ENCODE data around the gene CDC25B. TPM values are rescaled to one million over a fixed set of nuclear protein-coding genes. Genes with fewer than 3 reads are reported as not detected.
A peak's percentile ranks its signal among the peaks of the same experiment; 100 is the strongest.

The CDC25B gene
- polyA plus RNA-seq, 4 donors, result 31.4 to 45.0 (median 36.7) TPM

DNA sequence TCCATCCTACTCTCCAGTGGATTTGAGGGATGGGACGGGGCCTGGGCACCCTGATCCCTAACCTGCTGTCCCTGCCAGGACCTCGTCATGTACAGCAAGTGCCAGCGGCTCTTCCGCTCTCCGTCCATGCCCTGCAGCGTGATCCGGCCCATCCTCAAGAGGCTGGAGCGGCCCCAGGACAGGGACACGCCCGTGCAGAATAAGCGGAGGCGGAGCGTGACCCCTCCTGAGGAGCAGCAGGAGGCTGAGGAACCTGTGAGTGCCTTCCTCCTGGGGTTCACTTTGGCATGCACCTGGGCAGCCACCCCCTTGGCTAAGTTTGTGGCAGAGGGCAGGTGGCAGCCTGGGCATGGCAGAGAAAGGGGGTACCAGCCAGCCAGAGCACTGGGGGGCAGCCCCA is 5.7 kb downstream of the CDC25B start:
- no peak for DNase-seq (ENCODE audit: low read depth in 4 of 4, low spot score in 2 of 4)

DNA sequence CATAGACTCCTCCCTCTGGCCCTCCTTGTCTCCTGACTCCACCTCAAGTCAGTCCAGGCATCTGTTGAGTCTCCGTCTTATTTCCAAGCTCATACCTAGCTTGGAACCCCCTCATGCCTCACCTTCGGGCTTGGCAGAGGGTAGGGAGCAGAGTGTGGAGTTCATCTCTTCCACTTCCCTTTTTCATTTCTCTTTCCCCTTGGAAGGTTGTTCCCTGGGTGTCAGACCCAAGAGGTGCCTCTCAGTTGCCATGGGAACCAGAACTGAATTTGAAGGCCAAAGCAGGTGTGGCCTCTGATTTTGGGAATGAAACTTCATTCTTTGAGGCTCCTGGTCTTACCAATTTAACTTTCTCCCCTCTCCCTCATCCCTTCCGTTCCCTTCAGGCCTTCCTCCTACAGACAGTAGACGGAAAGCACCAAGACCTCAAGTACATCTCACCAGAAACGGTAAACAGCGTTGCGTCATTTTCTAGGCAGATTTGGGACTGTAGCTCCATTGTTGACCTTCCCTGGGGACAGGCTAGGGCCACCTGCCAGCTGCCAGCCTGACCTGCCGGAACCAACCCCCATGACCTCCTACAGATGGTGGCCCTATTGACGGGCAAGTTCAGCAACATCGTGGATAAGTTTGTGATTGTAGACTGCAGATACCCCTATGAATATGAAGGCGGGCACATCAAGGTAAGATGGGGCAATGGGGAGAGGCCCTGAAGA is 6.6 kb downstream of the CDC25B start:
- no peak for DNase-seq (ENCODE audit: low read depth in 4 of 4, low spot score in 2 of 4)

DNA sequence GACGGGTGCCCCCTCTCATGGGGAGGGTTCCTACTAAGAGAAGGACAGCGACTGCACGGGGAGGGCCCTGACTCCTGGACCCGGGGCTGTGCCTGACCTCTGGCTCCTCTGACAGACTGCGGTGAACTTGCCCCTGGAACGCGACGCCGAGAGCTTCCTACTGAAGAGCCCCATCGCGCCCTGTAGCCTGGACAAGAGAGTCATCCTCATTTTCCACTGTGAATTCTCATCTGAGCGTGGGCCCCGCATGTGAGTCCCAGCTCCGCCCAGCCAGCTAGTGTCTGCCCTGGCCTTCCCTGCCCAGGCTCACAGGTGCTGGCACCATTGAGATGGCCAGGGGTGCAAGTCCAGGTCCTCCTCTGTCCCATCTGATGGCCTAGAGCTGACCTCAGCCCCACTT is 7.2 kb downstream of the CDC25B start:
- DNase-seq (ENCODE audit: low read depth in 4 of 4, low spot score in 2 of 4), result no peak

DNA sequence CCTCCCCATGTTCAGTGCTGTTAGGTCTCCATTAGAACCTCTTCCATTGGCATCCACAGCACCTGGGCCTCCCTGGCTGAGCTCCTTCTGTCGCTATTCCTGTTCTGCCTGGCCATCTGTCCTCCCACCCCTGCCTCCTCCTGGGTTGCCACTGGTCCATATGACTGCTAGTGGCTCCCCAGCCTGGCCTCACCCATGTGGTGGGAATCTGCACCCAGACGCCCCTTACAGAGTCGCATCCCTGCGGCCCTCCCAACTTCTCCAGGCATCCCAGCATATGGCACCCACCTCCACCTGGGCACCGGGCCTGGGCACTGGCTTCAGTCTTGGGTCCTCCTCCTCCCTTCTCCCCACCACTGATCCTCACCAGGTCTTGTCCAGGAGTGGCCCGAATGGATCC is 7.7 kb downstream of the CDC25B start:
- DNase-seq (ENCODE audit: low read depth in 4 of 4, low spot score in 2 of 4), result no peak

DNA sequence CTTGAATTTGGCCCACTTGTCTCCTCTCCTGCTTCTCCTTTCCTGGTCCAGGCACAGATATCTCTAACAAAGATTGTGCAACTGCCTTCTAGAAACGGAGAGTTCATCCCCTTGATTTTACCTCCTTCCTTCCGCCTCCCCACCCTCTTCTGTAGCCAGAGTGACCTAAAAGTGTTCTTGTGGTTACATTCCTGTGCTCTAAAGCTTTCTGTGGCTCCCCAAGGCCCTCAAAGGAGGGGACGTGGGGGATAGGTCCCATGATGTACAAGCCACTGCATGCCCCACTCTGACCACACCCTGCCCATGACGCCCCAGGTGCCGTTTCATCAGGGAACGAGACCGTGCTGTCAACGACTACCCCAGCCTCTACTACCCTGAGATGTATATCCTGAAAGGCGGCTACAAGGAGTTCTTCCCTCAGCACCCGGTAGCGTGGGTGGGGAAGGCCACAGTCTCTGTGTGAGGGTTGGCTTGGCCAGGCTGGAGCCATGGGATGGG is 8.2 kb downstream of the CDC25B start:
- DNase-seq (ENCODE audit: low read depth in 4 of 4, low spot score in 2 of 4), result no peak

DNA sequence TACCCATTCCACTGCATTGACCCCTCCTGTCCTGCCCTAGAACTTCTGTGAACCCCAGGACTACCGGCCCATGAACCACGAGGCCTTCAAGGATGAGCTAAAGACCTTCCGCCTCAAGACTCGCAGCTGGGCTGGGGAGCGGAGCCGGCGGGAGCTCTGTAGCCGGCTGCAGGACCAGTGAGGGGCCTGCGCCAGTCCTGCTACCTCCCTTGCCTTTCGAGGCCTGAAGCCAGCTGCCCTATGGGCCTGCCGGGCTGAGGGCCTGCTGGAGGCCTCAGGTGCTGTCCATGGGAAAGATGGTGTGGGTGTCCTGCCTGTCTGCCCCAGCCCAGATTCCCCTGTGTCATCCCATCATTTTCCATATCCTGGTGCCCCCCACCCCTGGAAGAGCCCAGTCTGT is 8.7 kb downstream of the CDC25B start:
- no peak for DNase-seq (ENCODE audit: low read depth in 4 of 4, low spot score in 2 of 4)

DNA sequence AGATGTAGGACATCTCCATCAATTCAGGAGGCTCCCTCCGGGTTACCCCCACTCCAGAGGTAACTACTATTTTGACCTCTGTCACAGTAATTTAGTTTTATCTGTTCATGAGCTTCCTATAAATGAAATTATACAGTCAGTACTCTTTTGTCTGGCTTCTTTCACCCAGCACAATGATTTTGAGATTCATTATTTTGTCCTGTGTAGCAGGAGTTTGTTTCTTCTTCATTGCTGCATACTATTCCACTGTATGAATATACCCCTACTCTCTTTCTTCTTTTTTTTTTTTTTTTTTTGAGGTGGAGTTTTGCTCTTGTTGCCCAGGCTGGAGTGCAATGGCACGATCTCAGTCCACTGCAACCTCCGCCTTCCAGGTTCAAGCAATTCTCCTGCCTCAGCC is 12.4 kb downstream of the CDC25B start:
- no peak for DNase-seq (ENCODE audit: low read depth in 4 of 4, low spot score in 2 of 4)

DNA sequence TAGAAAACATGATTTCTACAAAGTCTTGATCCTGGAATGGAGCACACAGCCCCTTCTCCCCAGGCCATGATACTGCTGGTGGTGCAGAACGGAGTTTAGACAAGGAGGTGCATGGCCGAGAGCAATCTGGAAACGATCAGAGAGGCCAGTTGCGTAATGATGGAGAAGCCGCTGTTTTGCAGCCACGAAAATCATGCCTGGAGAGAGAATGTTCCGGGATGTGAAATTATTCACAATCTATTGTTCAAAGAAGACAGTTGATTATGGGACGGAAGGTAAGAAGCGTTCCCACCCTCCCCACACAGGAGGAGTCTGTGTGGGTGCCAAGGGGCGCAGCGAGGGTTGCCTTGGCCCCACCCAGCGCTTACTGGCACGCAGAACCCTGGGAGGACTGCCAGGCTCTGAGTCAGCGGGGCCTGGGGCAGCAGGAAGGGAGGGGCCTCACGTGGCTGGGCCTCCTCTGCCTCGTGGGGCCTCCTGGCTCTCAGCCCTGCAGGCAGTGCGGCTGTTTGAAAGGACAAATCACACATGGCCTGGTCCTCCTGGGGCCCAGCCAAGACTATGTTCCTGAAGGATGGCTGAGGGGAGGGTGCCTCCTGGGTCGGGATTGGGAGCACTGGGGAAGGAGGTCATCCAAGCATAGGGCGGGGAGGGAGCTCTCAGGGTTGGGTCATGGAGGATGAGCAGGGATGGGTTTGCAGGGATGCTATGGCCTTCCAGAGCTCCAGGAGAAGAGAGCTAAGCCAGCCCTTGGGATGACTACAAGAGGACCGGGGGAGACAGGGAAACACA is 15.6 kb downstream of the CDC25B start:
- DNase-seq (ENCODE audit: low read depth in 4 of 4, low spot score in 2 of 4), result peak in 3 of 4 donors; percentile 78 to 84 (median 83)

DNA sequence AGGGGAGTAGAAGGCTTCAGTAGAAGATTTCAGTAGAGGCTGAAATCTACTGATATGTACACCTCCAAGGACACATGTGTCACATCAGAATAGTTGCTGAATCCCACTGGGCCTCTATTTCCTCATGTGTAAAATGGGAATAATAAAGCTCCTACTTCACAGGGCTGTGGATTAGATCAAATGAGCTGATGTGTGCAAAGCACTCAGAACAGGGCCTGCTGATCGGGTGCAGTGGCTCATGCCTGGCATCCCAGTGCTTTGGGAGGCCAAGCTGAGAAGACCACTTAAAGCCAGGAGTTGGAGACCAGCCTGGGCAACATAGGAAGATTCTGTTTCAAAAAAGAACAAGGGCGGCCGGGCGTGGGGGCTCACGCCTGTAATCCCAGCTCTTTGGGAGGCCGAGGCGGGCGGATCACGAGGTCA is 16.2 kb downstream of the CDC25B start:
- DNase-seq (ENCODE audit: low read depth in 4 of 4, low spot score in 2 of 4), result no peak

DNA sequence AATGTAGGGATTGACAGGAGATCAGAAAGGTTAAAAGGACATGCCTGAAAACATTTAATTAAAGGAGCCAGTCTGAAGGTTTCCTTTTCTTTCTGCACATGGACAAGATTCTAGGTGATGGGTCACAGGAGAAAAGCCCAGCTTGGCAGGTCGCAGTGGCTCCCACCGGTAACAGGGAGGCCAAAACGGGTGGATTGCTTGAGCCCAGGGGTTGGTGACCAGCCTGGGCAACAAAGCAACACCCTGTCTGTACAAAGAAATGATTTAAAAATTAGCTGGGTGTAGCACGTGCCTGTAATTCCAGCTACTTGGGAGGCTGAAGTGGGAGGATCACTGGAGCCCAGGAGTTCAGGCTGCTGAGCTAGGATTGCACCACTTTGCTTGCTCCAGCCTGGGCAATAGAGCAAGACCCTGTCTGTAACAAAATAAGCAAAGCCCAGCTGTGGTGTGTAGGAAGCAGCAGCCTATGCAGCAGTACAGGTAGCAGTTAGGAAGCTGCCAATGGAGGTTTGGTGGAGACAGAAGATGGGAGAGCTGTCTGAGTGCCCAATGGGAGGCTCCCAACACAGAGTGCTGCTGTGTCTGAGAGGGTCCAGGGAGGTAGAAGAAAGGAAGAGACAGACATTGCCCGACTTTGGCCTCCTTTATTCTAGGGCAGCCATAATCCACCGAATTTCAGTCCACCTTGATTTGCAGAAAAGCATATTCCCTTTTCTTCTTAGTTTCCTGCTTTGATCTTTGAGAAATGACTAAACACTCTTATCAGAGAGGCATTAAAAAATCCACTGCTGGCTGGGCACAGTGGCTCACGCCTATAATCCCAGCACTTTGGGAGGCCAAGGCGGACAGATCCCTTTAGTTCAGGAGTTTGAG is 17.1 kb downstream of the CDC25B start:
- no peak for DNase-seq (ENCODE audit: low read depth in 4 of 4, low spot score in 2 of 4)

DNA sequence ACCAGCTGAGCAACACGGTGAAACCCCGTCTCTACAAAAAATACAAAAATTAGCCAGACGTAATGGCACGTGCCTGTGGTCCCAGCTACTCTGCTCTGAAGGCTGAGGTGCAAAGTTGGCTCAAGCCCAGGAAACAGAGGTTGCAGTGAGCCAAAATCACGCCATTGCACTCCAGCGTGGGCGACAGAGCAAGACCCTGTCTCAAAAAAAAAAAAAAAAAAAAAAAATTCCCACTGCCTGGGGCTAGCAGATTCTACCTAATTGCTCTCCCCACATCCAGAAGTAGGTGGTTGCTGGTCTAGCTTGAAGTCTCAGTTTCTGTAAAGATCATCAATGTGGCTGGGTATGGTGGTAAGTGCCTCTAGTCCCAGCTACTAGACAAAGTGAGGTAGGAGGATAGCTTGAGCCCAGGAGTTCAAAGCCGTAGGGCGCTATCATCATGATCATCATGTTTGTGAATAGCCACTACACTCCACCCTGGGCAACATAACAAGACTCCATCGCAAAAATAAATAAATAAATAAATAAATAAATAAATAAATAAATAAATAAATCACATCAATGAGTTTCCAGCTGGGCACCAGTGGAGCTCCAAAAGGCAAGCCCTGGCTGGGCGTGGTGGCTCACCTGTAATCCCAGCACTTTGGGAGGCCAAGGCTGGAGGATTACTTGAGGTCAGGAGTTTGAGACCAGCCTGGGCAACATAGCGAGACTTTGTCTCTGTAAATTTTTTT is 17.9 kb downstream of the CDC25B start:
- DNase-seq (ENCODE audit: low read depth in 4 of 4, low spot score in 2 of 4), result no peak

DNA sequence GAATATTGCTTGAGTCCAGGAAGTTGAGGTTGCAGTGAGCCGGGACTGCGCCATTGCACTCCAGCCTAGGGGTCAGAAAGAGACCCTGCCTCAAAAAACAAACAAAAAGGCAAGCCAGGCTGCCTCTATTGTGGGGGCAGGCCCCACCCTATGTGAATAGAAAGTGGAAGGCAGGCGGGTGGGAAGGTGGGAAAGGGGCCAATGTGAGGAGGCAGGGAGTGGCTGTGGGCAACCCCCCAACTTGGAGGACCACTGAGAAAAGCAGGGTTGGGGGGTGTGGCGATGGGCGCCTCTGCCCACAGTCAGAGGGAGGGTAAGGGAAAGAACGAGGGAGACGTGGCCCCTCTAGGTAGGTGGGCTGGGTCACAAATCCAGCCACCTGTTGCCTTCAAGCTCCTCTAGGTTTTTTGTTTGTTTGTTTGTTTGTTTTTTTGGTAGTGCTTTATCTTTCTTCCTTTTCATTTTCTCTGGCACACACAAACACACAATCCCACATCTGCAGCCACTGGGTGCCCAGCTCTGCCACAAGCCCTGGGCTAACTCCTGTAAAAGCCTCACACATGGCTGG is 18.9 kb downstream of the CDC25B start:
- DNase-seq (ENCODE audit: low read depth in 4 of 4, low spot score in 2 of 4), result no peak

DNA sequence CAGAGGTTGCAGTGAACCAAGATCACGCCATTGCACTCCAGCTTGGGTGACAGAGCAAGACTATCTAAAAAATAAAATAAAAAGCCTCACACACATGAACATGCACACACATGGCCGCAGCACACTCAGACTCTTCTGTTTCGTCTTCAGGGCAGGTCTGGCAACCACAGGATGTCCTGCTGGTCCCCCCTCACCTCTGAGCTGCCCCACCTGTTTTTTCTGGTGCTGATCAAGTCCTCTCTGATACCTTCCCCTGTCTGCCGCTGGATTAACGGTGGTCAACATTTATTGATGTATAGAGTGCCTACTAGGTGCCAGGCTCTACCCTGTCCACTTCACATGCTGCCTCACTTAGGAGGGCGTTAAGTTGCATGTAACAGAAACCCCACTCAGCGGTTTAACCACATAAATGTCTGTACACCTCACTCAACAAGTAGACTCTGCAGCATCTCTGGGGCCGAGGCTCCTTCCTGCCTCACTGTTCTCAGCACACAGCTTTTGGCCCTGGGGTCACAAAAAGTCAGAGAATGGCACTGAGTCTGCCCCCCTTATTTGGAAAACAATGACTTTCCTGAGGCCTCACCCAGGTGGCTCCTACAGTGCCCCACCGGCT is 19.7 kb downstream of the CDC25B start:
- no peak for DNase-seq (ENCODE audit: low read depth in 4 of 4, low spot score in 2 of 4)

DNA sequence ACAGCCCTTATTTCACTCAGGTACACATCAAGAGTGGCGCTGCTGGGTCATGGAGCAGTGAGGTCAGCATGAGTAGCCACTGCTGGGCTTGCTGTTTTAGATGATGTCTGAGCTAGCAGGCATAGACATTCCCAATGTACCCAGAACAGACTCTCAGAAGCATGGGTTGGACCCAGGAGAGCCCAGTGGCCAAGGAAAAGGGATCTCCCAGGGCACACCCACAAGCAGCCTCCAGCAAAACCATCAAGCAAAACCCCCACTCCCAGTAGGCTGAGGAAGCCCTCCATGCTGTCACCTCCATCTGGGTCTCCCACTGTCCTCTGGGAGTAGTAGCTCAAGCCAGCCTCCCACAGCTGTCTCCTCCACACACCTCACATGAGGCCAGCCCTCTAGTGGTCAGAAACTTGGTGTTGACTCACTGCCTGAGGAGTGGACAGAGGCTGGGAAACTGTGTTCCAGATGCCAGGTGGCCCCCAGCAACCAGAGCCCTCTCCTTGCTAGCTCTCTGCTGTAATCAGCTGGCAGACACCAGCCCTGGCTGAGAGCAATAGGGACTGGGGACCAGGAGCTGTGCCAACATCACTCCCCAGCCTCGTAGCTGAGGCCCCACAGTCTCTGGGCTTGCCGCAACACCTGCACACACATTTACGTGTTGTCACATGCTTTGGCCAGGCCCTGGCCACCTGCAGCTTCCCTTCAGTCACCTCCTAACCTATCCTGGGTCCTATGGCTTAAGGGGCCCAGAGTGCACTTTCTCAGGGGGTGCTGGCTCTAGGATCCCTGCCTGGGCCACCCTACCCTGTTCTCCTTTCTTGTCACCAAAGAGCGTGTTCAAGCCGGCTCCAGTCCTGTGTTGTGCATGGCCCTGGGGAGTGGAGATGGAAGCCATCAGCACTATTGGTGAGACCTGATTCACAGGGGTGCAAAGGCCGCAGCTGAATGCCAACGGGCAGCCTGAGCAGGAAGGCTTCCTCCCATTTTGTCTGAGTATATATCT is 22.3 kb downstream of the CDC25B start:
- no peak for DNase-seq (ENCODE audit: low read depth in 4 of 4, low spot score in 2 of 4)

DNA sequence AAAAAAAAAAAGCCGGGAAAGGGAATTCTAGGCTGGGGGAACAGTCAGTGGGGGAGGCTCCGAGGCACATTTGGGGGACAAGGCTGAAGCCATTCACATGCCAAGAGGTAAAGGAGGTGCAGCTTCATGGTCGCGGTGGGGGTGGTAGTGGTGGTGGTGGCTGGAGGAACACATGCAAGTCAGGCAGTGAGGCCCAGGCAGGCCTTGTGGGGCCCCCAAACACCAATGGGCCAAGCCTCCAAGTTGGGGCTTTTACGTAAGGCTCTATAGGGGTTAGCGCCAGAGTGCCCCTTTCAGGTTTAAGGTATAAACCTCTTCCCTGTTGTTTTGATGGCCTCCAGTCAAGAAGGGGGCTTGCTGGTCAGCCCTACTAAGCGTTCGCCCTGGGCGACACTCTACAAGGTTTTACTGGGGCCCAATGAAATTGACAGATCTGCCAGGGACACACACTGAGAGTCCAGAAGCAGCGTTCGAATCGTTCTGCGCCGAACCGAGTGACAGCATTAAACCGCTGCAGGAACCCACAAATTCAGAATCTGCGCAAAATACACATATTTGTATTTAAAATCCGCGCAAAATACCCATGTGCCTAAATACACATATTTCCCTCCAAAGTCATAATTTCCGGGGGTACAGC is 23.4 kb downstream of the CDC25B start:
- no peak for DNase-seq (ENCODE audit: low read depth in 4 of 4, low spot score in 2 of 4)

DNA sequence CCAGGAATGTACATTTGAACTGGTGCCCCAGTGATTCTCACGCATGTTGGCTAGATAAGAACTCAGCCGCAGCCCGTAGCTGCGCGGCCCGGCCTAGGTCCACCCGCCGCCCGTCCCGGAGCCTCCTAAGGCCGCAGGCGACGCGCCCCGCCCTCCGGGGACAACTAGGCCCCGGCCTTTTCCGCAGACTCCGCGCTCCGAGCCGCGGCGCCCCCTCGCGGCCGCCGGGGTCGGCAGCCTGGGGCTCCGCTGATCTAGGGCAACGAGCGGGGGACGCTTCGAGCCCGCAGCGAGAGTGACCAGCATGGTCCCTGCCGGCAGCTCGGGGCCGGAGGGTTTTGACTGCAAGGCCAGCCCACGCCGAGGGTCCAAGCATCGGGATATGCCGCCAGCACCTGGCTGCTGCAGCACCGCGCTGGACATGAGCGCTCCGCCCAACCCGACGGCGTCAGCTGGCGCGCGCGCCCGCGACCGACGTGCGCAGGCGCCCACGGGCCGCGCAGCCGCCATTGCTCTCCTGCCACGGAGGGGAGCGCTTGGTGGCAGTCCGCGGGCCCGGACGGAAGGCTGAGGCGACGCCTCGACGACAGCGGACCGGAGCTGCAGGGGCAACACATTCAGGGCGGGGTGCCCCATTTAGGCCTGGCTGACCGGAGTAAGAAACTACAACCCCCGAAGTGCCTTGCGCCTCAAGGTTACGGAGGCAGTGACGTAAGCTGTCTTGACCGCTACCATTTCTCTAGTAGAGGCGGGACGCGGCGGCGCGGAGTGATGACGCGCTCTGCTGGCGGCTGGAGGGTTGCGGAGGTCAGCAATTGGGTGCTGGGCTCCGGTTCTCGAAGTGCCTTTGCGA is 24.2 kb downstream of the CDC25B start, which contains the start of gene AP5S1:
Gene AP5S1 (plus strand): TSS at position 500 of the 853 bp plus-strand sequence. CDS start 1,571 bp downstream, outside the sequence.
- DNase-seq (ENCODE audit: low read depth in 4 of 4, low spot score in 2 of 4), result peak; percentile 93 to 96 (median 96)
